ENCODE results near the gene RPL10A.

DNA sequence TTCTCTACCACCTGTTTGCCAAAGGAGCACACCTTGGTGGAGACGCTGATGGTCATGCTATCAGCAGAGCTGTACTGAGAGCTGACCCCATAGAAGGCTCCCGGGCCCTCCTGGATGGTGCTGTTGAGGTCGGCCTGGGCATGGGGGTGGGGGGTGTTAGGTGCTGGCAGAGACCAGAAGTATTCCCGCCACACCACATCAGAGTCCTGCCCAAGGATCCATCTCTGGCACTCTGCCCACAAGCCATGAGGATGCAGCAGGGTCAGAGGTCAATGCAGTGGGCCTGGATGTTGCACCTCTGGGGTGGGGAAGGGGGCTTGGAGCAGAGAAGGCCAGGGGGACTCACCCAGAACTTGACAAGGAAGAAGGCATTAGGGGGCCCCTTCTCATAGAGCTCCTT, 7.4 kb downstream of the RPL10A start:
- TF ChIP-seq, protein P1, sequence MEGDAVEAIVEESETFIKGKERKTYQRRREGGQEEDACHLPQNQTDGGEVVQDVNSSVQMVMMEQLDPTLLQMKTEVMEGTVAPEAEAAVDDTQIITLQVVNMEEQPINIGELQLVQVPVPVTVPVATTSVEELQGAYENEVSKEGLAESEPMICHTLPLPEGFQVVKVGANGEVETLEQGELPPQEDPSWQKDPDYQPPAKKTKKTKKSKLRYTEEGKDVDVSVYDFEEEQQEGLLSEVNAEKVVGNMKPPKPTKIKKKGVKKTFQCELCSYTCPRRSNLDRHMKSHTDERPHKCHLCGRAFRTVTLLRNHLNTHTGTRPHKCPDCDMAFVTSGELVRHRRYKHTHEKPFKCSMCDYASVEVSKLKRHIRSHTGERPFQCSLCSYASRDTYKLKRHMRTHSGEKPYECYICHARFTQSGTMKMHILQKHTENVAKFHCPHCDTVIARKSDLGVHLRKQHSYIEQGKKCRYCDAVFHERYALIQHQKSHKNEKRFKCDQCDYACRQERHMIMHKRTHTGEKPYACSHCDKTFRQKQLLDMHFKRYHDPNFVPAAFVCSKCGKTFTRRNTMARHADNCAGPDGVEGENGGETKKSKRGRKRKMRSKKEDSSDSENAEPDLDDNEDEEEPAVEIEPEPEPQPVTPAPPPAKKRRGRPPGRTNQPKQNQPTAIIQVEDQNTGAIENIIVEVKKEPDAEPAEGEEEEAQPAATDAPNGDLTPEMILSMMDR (IDR thresholded peaks at IDR 0.05) = no peak
- TF ChIP-seq POLR2A (IDR thresholded peaks at IDR 0.05) = no peak
